ENCODE measurements around the gene PIGM. TPM values are rescaled to one million over a fixed set of nuclear protein-coding genes. Genes with fewer than 3 reads are reported as not detected.

Gene PIGM
- total RNA-seq, 6 experiments from 2014 or later = 3.3 to 4.7 (median 3.9) TPM

- DNase-seq = no peak
- H3K27ac ChIP-seq = no peak overlapping the region
- no peaks in the 10 kb centered on the region for H3K36me3 ChIP-seq
- WGBS (ENCODE audit: insufficient coverage, low coverage, low lambda C conversion rate, missing lambda C conversion rate) = 20% methylated on average over 4 of the region's 4 CpGs
- ATAC-seq = no peak
- H3K9me3 ChIP-seq = no peaks in the 10 kb centered on the region
- intact Hi-C loops (cut with DNase I) = no loop called here
- H3K27me3 ChIP-seq = no peaks in the 10 kb centered on the region
- no peak overlapping the region for H3K4me3 ChIP-seq
- TF ChIP-seq POLR2A (IDR thresholded peaks at IDR 0.05) (no peak), CTCF (IDR thresholded peaks at IDR 0.05) (no peak)
- H3K4me1 ChIP-seq = peaks cover 0 to 10% (median 0%) of the 10 kb centered on the region in 4 donors
Observed at GRCh38 chr1:160074865-160075264, 43.1 kb upstream of the PIGM start.

GRCh38 chr1:160071289-160071688, 39.5 kb upstream of the PIGM start:
- peaks cover 0 to 10% (median 0%) of the 10 kb centered on the region in 4 donors for H3K4me1 ChIP-seq
- H3K9me3 ChIP-seq = no peaks in the 10 kb centered on the region
- ATAC-seq (no peak), DNase-seq (no peak)
- intact Hi-C loops (cut with DNase I) = no loop called here
- 77% methylated on average over 5 of the region's 5 CpGs for WGBS (ENCODE audit: insufficient coverage, low coverage, low lambda C conversion rate, missing lambda C conversion rate)
- H3K4me3 ChIP-seq = no peak overlapping the region
- H3K27me3 ChIP-seq = no peaks in the 10 kb centered on the region
- no peak overlapping the region for H3K27ac ChIP-seq
- no peaks in the 10 kb centered on the region for H3K36me3 ChIP-seq
- TF ChIP-seq POLR2A (IDR thresholded peaks at IDR 0.05) = no peak
- no peak for TF ChIP-seq CTCF (IDR thresholded peaks at IDR 0.05)

- no peaks in the 10 kb centered on the region for H3K27me3 ChIP-seq
- ATAC-seq (peak; percentile 81 to 85 (median 85)), DNase-seq (peak; percentile 64 to 77 (median 71))
- H3K27ac ChIP-seq = peak overlapping the region in 1 of 3 donors; percentile 5
- intact Hi-C loops (cut with DNase I) = no loop called here
- no peaks in the 10 kb centered on the region for H3K9me3 ChIP-seq
- TF ChIP-seq CTCF (IDR thresholded peaks at IDR 0.05) (no peak), POLR2A (IDR thresholded peaks at IDR 0.05) (no peak)
- H3K4me1 ChIP-seq = peaks cover 0 to 10% (median 0%) of the 10 kb centered on the region in 4 donors
- peak overlapping the region; percentile 36 to 41 (median 38) for H3K4me3 ChIP-seq
- 4% methylated on average over 34 of the region's 46 CpGs for WGBS (ENCODE audit: insufficient coverage, low coverage, low lambda C conversion rate, missing lambda C conversion rate)
- H3K36me3 ChIP-seq = no peaks in the 10 kb centered on the region
Observed at GRCh38 chr1:160070243-160071163, 38.7 kb upstream of the PIGM start.

- Histone ChIP-seq H3K9me3 (no peaks in the 10 kb centered on the region), H3K4me1 (peaks cover 0 to 10% (median 0%) of the 10 kb centered on the region in 4 donors), H3K4me3 (peak within 1 kb of the TSS; percentile 36 to 41 (median 38)), H3K27ac (peak within 1 kb of the TSS in 1 of 3 donors; percentile 5), H3K27me3 (no peaks in the 10 kb centered on the region), H3K36me3 (no peaks in the 10 kb centered on the region)
- ATAC-seq (no peak), DNase-seq (peak in 1 of 3 donors; percentile 55)
- intact Hi-C loops (cut with DNase I) = no loop called here
- TF ChIP-seq POLR2A (IDR thresholded peaks at IDR 0.05) = no peak
- TF ChIP-seq CTCF (IDR thresholded peaks at IDR 0.05) = no peak
- 12% methylated on average over 16 of the region's 32 CpGs for WGBS (ENCODE audit: insufficient coverage, low coverage, low lambda C conversion rate, missing lambda C conversion rate)
Observed at GRCh38 chr1:160069460-160070231, 37.9 kb upstream of the PIGM start, which contains the start of gene KCNJ10. TSS of gene KCNJ10 (minus strand) at chr1:160070160. CDS start at chr1:160042532, 27,628 bp downstream.

Data from right lobe of liver (tissue), 6 donors.